OCI-LY3 (cell line): ENCODE results near the gene FRMD4A.

Experiments
- H2AFZ ChIP-seq: fragments of 200-600, 300-600 bp; shearing (Covaris generic); 2 replicates; pipeline ENCODE4 v1.6.0; 2014; ENCODE audit warnings: antibody characterized with exemption, low read depth, low read length
- H3K27ac ChIP-seq: fragments of 200-600, 300-600 bp; sonication (generic); 2 replicates; pipeline ENCODE4 v1.5.1; 2014; ENCODE audit warnings: mild to moderate bottlenecking, low read length, moderate library complexity, mixed read lengths
- H3K27me3 ChIP-seq: fragments of 200-600, 300-600 bp; sonication (generic); 2 replicates; pipeline ENCODE4 v1.6.1; 2014; ENCODE audit warnings: low read depth, low read length, mixed read lengths
- H3K36me3 ChIP-seq: fragments of 200-600, 300-600 bp; sonication (generic); replicated peaks from 2 replicates; pipeline ENCODE3; 2014; ENCODE audit warnings: low read depth, low read length, mixed read lengths
- H3K4me1 ChIP-seq: fragments of 300-600, 200-600 bp; sonication (generic); 2 replicates; pipeline ENCODE4 v1.6.1; 2014; ENCODE audit warnings: low read length, mixed read lengths
- H3K4me2 ChIP-seq: fragments of 200-600, 300-600 bp; sonication (generic); 2 replicates; pipeline ENCODE4 v1.6.1; 2014; ENCODE audit warnings: low read length, mixed read lengths
- H3K4me3 ChIP-seq: fragments of 300-600, 200-600 bp; sonication (generic); 2 replicates; pipeline ENCODE4 v1.5.1; 2014; ENCODE audit warnings: antibody characterized with exemption, mild to moderate bottlenecking, low read length, moderate library complexity
- H3K79me2 ChIP-seq: fragments of 300-600, 200-600 bp; shearing (Covaris generic); 2 replicates; pipeline ENCODE4 v1.6.1; 2014; ENCODE audit warnings: mild to moderate bottlenecking, low read length, mixed read lengths
- H3K9ac ChIP-seq: fragments of 300-600, 200-600 bp; shearing (Covaris generic); 2 replicates; pipeline ENCODE4 v1.6.0; 2014; ENCODE audit warnings: mild to moderate bottlenecking, low read length, moderate library complexity
- H3K9me3 ChIP-seq: fragments of 200-600, 300-600 bp; shearing (Covaris generic); 2 replicates; pipeline ENCODE4 v1.6.1; 2014; ENCODE audit warnings: low read length, mixed read lengths; ENCODE audit not compliant: insufficient read depth
- H4K20me1 ChIP-seq: fragments of 200-600, 300-600 bp; sonication (generic); 2 replicates; pipeline ENCODE4 v1.6.1; 2016; ENCODE audit warnings: low read length, mixed read lengths; ENCODE audit not compliant: insufficient read depth
- EZH2phosphoT487 ChIP-seq: fragments of 200-600 bp; shearing (Covaris generic); IDR thresholded peaks from 2 replicates; pipeline ENCODE4 v1.6.1; 2018; ENCODE audit warnings: antibody characterized with exemption, mixed run types, low read depth
- TF ChIP-seq, protein P1 (sequence below): fragments of 200-600, 300-600 bp; sonication (generic); IDR thresholded peaks from 2 replicates; pipeline ENCODE4 v1.5.1; 2014; ENCODE audit warnings: antibody characterized with exemption, low read length, low read depth

FRMD4A gene

DNA sequence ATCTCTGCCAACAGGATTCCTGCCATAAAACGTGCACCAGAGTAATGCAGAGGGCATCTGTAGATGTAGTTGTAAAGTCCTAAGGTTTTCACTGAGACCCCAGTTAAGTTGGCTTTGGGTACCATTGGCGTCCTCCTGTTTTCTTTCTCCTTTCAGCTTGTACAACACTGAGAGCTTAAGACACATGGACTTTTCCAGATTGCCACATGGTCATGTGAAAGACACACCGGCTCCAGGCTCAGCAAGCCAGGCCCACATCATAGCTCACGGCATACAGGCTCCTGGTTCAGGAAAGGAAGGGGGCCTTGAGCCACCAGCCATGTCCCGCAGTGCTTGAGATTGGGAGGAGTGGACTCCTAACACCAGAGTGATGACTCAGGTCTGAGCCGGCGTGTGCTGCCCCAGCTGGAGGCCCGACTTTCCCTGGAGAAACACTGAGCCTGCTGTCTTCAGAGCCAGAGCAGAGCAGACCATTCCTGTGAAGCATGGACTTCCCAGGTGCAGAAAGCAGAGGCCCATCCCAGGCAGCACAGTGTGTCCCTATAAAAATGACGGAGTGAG, 491.2 kb downstream of the FRMD4A start:
- H2AFZ ChIP-seq = no peak overlapping the region
- peaks cover 5% of the 10 kb centered on the region for H3K4me1 ChIP-seq
- no peaks in the 10 kb centered on the region for H3K9me3 ChIP-seq
- no peaks in the 10 kb centered on the region for H3K27me3 ChIP-seq
- no peak overlapping the region for H3K27ac ChIP-seq
- no peak overlapping the region for H3K9ac ChIP-seq
- H3K36me3 ChIP-seq = no peaks in the 10 kb centered on the region
- H3K4me3 ChIP-seq = no peak overlapping the region
- no peaks in the 10 kb centered on the region for H3K79me2 ChIP-seq
- TF ChIP-seq, protein P1, sequence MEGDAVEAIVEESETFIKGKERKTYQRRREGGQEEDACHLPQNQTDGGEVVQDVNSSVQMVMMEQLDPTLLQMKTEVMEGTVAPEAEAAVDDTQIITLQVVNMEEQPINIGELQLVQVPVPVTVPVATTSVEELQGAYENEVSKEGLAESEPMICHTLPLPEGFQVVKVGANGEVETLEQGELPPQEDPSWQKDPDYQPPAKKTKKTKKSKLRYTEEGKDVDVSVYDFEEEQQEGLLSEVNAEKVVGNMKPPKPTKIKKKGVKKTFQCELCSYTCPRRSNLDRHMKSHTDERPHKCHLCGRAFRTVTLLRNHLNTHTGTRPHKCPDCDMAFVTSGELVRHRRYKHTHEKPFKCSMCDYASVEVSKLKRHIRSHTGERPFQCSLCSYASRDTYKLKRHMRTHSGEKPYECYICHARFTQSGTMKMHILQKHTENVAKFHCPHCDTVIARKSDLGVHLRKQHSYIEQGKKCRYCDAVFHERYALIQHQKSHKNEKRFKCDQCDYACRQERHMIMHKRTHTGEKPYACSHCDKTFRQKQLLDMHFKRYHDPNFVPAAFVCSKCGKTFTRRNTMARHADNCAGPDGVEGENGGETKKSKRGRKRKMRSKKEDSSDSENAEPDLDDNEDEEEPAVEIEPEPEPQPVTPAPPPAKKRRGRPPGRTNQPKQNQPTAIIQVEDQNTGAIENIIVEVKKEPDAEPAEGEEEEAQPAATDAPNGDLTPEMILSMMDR = no peak
- no peak for TF ChIP-seq EZH2phosphoT487
- no peak overlapping the region for H3K4me2 ChIP-seq
- H4K20me1 ChIP-seq = no peaks in the 10 kb centered on the region

DNA sequence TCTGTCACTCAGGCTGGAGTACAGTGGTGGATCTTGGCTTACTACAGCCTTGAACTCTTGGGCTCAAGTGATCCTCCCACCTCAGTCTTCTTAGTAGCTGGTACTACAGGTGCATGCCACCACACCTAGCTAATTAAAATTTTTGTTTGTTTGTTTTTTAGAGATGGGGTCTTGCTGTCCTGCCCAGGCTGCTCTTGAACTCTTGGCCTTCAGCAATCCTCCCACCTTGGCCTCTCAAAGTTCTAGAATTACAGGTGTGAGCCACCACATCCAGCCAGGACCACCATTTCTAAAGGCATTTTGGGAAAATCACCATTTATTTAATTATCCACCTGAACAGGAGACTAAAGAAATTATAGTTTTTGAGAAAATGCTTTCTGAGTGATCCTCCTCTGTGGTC, 491.7 kb downstream of the FRMD4A start:
- Histone ChIP-seq H3K9ac (no peak overlapping the region), H3K36me3 (no peaks in the 10 kb centered on the region), H3K79me2 (no peaks in the 10 kb centered on the region), H4K20me1 (no peaks in the 10 kb centered on the region), H3K4me3 (no peak overlapping the region), H3K4me2 (no peak overlapping the region), H3K4me1 (peaks cover 10% of the 10 kb centered on the region), H3K27ac (no peak overlapping the region), H2AFZ (no peak overlapping the region), H3K9me3 (no peaks in the 10 kb centered on the region), H3K27me3 (no peaks in the 10 kb centered on the region)
- TF ChIP-seq EZH2phosphoT487 = no peak
- TF ChIP-seq, protein P1 = no peak

DNA sequence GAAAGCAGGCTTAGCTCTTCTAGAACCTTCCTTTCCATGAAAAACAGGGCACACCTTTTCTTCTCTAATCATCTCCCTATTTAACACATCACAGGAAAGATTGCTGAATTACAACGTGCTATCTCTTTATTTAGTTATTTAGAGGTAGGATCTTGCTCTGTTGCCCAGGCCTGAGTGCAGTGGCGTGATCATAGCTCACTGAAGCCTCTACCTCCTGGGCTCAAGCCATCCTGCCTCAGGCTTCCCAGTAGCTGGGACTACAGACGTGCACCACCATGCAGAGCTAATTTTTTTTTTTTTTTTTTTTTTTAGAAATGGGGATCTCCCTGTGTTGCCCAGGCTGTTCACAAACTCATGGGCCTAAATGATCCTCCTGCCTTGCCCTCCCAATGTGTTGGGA, 492.8 kb downstream of the FRMD4A start:
- Histone ChIP-seq H3K27me3 (no peaks in the 10 kb centered on the region), H3K36me3 (no peaks in the 10 kb centered on the region), H3K4me2 (no peak overlapping the region), H3K9me3 (no peaks in the 10 kb centered on the region), H3K9ac (no peak overlapping the region), H2AFZ (no peak overlapping the region), H3K27ac (no peak overlapping the region), H3K79me2 (no peaks in the 10 kb centered on the region), H3K4me3 (no peak overlapping the region), H3K4me1 (peaks cover 10% of the 10 kb centered on the region), H4K20me1 (no peaks in the 10 kb centered on the region)
- no peak for TF ChIP-seq EZH2phosphoT487
- TF ChIP-seq, protein P1 = no peak

DNA sequence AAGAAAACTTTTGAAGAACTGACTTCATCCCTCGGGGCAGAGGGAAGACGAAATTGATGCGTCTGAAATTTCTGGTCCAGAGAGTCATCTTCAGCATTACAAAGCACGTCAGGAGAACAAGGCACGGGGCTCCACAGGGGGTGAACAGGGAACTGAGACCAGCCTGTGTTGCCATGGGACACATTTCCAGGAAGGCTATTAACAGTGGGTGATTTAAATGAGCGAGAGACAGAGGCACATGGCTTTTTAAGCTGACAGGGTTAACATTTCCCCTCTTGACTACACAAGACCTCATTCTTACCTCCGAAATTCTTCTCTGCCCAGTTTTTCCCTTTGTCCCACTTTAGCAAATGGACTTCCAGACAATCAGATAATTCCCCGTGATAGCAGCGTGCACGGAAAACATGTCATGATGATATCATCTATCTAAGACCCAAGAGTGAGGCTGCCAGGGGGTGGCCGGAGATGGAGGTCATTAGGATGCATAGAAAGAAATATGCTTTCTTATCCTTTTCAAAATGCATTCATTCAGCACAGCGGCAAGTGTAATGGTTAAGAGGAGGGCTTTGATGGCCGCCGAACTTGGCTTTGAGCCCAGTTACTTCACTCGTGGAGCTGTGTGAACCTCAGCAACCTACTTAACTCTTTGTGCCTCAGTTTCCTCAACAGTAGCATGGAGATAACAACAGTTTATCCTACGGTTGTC, 496.0 kb downstream of the FRMD4A start:
- H3K4me1 ChIP-seq = peaks cover 34% of the 10 kb centered on the region
- H3K79me2 ChIP-seq = no peaks in the 10 kb centered on the region
- H2AFZ ChIP-seq = peak overlapping the region; percentile 77
- no peaks in the 10 kb centered on the region for H3K36me3 ChIP-seq
- no peaks in the 10 kb centered on the region for H4K20me1 ChIP-seq
- H3K27ac ChIP-seq = no peak overlapping the region
- H3K9me3 ChIP-seq = no peaks in the 10 kb centered on the region
- no peaks in the 10 kb centered on the region for H3K27me3 ChIP-seq
- H3K4me3 ChIP-seq = peak overlapping the region; percentile 26; the same call in 1 of the 2 replicates
- no peak overlapping the region for H3K9ac ChIP-seq
- TF ChIP-seq, protein P1 = no peak
- H3K4me2 ChIP-seq = peak overlapping the region; percentile 62
